Body of pancreas (tissue), 4 donors: ENCODE results near the gene VCX2. TPM values are rescaled to one million over a fixed set of nuclear protein-coding genes. Genes with fewer than 3 reads are reported as not detected.
"Not testable (repeated sequence)": the region's sequence is repeated elsewhere in the genome, so short reads cannot be mapped to it uniquely, and the experiment has no call there.

Experiments
- ATAC-seq: fragments of 150-250 bp; one replicate; pipeline ENCODE4 v1.9.1; 2016
- DNase-seq, 4 donors: peaks; one replicate each; pipeline ENCODE4 v3.0.0-alpha.2; 2019
- H3K27ac ChIP-seq, 4 donors: fragments of 200-600 bp; sonication (generic); 1 replicate in 3 of 4; 2 replicates in 1 of 4; pipeline versions ENCODE4 v1.5.1 to v1.6.1; 2016 to 2019; ENCODE audit warnings: mild to moderate bottlenecking in 1 of 4, mixed read lengths in 1 of 4, moderate library complexity in 1 of 4
- H3K27me3 ChIP-seq, 2 donors: fragments of 200-600 bp; sonication (generic); one replicate each; pipeline ENCODE4 v1.6.0; 2016; ENCODE audit warnings: mild to moderate bottlenecking in 1 of 2
- H3K36me3 ChIP-seq, 2 donors: fragments of 200-600 bp; sonication (generic); replicated peaks in 1 of 2; 2 replicates each; pipeline ENCODE4 v1.5.1; 2016; ENCODE audit warnings: low read depth in 2 of 2; ENCODE audit not compliant: insufficient read depth in 1 of 2
- H3K4me1 ChIP-seq: fragments of 200-600 bp; sonication (generic); one replicate; pipeline ENCODE4 v1.6.0; 2016
- H3K4me3 ChIP-seq, 2 donors: fragments of 200-600 bp; sonication (generic); 1 replicate in 1 of 2; 2 replicates in 1 of 2; pipeline ENCODE4 v1.5.1; 2016 to 2019
- H3K9me3 ChIP-seq, 3 donors: fragments of 200-600 bp; sonication (generic); 1 replicate in 2 of 3; 2 replicates in 1 of 3; pipeline ENCODE4 v1.5.1; 2016
- CTCF ChIP-seq, 7 experiments: fragments of 450-650 bp in 4 of 7; fragments of 200-600 bp in 3 of 7; sonication (generic) in 3 of 7; IDR thresholded peaks; one replicate each; pipeline ENCODE4 v1.5.1; 2016 to 2019; ENCODE audit warnings: antibody characterized with exemption in 7 of 7
- POLR2A ChIP-seq, 3 donors: fragments of 450-650 bp; IDR thresholded peaks; one replicate each; pipeline ENCODE4 v1.6.1; 2016; ENCODE audit warnings: antibody characterized with exemption in 3 of 3, mild to moderate bottlenecking in 2 of 3
- WGBS, 2 donors: methylation state at CpG; one replicate each; pipeline ENCODE4 v1.1.5; 2017; 5-methylcytosine and 5-hydroxymethylcytosine counted together
- intact Hi-C: fragments of 100-400 bp; cut with DNase I; formaldehyde crosslinking; loops from one replicate; pipeline ENCODE4 v1.15.1; 2023
- microRNA counts, 2 donors: library from miRNA; unstranded; fragments of <30 nt; microRNA quantifications; one replicate each; lab custom pipeline; 2017
- microRNA-seq, 2 donors: library from miRNA; unstranded; fragments of <30 nt; microRNA quantifications; one replicate each; pipeline ENCODE4, GENCODE V29; 2016; ENCODE audit warnings: borderline number of aligned reads in 2 of 2, borderline replicate concordance in 2 of 2
- small RNA-seq: library from RNA; depleted of rRNA; stranded (forward); fragments of <200 nt; gene quantifications from one replicate; pipeline ENCODE3, GENCODE V24; 2016
- total RNA-seq, 2 donors: library from RNA; depleted of rRNA; stranded (reverse); fragments of >200 nt; gene quantifications; one replicate each; pipeline ENCODE4 v1.1.0, GENCODE V29; 2016

The VCX2 gene
- total RNA-seq, 2 donors from 2014 or later = not detected

DNA sequence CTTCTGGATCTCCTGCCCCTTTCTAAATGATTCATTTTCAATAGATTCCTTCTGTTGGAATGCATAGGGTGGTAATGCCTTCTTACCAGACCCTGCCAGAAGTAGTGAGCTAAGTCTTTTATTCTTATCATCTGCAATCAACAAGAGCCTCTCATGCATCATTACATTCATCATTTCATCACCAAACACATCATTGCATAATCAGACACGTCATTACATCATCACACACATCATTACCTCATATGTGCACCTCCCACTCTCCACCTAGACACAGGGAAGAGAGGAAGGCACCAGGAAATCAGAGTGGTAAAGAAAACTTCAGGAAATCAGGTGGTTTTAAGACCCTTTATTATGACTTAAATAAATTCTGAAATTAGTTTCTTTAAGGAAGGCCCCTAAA lies 45.0 kb downstream of the VCX2 start:
- no peak overlapping the region for H3K4me3 ChIP-seq
- WGBS, 2 donors = 82 to 100% methylated on average over 1 of the region's 1 CpG
- ATAC-seq = no peak
- no peak overlapping the region for H3K27ac ChIP-seq
- TF ChIP-seq CTCF (IDR thresholded peaks at IDR 0.05) = no peak
- no peak for TF ChIP-seq POLR2A (IDR thresholded peaks at IDR 0.05)
- H3K36me3 ChIP-seq = no peaks in the 10 kb centered on the region
- intact Hi-C loops = no loop called here
- H3K9me3 ChIP-seq = no peaks in the 10 kb centered on the region
- no peaks in the 10 kb centered on the region for H3K27me3 ChIP-seq
- H3K4me1 ChIP-seq = no peaks in the 10 kb centered on the region
- DNase-seq = no peak

DNA sequence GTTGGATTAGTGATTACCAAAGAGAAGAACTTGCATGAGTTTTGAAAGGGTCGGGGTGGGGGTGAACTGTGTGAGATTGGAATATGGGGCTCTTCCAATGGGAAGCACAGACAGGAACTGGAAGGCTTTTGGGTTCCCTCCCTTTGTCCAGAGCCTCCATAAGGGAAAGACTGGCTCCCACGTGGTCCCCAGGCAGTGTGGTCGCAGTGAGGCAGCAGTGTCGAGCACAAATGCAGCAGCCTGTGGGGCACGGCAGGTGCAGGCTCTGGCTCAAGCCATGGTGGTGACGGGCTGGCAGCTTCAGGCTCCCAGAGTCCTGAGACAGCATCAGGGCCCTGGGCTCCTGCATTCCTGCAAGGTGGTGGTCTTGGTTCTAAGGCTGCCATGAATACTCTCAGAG lies 45.5 kb downstream of the VCX2 start:
- no peak for TF ChIP-seq POLR2A (IDR thresholded peaks at IDR 0.05)
- TF ChIP-seq CTCF (IDR thresholded peaks at IDR 0.05) = no peak
- Histone ChIP-seq H3K9me3 (no peaks in the 10 kb centered on the region), H3K4me1 (no peaks in the 10 kb centered on the region), H3K4me3 (no peak overlapping the region), H3K27ac (no peak overlapping the region), H3K36me3 (no peaks in the 10 kb centered on the region), H3K27me3 (no peaks in the 10 kb centered on the region)
- ATAC-seq (no peak), DNase-seq (no peak)
- WGBS, 2 donors = 80 to 100% methylated on average over 1 to 4 of the region's 6 CpGs
- intact Hi-C loops = no loop called here

DNA sequence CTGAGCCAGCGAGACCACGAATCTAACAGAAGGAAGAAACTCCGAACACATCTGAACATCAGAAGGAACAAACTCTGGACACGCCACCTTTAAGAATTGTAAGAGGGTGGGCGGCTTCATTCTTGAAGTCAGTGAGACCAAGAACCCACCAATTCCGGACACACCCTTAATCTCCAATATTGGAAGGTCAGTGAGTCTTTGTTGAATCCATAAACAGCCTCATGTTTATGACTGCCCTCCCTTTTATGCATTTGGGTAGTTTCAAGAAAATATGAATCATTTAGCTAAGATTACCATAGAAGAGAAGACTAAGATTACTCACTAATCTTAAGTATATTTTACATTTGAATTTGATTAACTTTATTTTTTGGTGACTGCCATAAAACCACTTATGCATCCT lies 48.5 kb downstream of the VCX2 start:
- no peaks in the 10 kb centered on the region for H3K4me1 ChIP-seq
- no peaks in the 10 kb centered on the region for H3K36me3 ChIP-seq
- intact Hi-C loops = no loop called here
- ATAC-seq (no peak), DNase-seq (no peak)
- H3K27me3 ChIP-seq = no peaks in the 10 kb centered on the region
- H3K4me3 ChIP-seq = no peak overlapping the region
- no peaks in the 10 kb centered on the region for H3K9me3 ChIP-seq
- H3K27ac ChIP-seq = no peak overlapping the region
- no peak for TF ChIP-seq CTCF (IDR thresholded peaks at IDR 0.05)
- TF ChIP-seq POLR2A (IDR thresholded peaks at IDR 0.05) = no peak
- 84 to 100% methylated on average over 4 to 6 of the region's 6 CpGs for WGBS, 2 donors

DNA sequence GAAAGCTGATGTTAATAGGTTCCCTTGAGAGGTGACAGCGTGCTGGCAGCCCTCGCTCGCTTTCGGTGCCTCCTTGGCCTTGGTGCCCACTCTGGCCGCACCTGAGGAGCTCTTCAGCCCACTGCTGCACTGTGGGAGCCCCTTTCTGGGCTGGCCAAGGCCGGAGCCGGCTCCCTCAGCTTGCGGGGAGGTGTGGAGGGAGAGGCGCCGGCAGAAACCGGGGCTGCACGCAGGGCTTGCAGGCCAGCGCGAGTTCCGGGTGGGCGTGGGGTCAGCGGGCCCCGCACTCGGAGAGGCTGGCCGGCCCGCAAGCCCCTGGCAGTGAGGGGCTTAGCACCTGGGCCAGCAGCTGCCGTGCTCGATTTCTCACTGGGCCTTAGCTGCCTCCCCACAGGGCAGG lies 49.7 kb downstream of the VCX2 start:
- H3K27me3 ChIP-seq, ATAC-seq, H3K4me1 ChIP-seq, intact Hi-C loops, H3K27ac ChIP-seq, H3K9me3 ChIP-seq, H3K36me3 ChIP-seq, H3K4me3 ChIP-seq, DNase-seq: not testable (repeated sequence)
- 100% methylated on average over 2 to 4 of the region's 23 CpGs for WGBS, 2 donors

MicroRNA genes within 50 kb of the gene (microRNA counts, 767-probe panel; counts per million panel counts)
- 0 to 736 counts per million in 2 donors for microRNA hsa-miR-651 (lab: Ali Mortazavi, UCI)

Small RNAs within 50 kb of the gene (microRNA-seq; reads per million reads assigned to microRNA genes)
- 3.7 to 4.0 reads per million in 2 donors for gene MIR651

Small RNAs within 50 kb of the gene (small RNA-seq; reads per million reads assigned to genes)
- gene MIR651 = not detected

Other genes starting within 250 kb of the VCX2 start
- 10 to 100 TPM in 1 of 2 donors, 1 to 10 TPM in 1; 5.7 to 19.4 TPM for gene PNPLA4, start 243.9 kb downstream of the VCX2 start, total RNA-seq